Measurements from ENCODE around the gene CDC123. TPM values are rescaled to one million over a fixed set of nuclear protein-coding genes. Genes with fewer than 3 reads are reported as not detected.

Gene CDC123
- total and polyA plus RNA-seq, 12 donors: 41.1 to 119 (median 55.7) TPM

DNA sequence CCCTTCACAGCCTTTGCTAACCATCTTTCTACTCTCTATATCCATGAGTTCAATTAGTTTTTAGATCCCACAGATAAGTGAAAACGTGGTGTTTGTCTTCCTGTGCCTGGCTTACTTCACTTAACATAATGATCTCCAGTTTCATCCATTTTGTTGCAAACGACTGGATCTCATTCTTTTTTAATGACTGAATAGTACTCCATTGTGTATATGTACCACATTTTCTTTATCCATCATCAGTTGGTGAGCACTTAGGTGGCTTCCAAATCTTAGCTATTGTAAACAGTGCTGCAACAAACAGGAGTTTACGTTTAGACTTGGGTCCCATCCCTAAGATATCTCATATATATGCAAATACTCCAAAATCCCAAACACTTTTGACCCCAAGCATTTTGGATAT is 9.1 kb downstream of the CDC123 start:
- Histone ChIP-seq H3K27ac (no peak overlapping the region), H3K4me1 (replicated peaks in 1 of 2) (no peaks in the 10 kb centered on the region), H3K4me3 (no peak overlapping the region), H3K9me3 (replicated peaks in 1 of 3) (no peaks in the 10 kb centered on the region), H3K36me3 (replicated peaks in 1 of 2) (peaks cover 0 to 32% of the 10 kb centered on the region in 2 donors), H3K27me3 (no peaks in the 10 kb centered on the region)
- no peak for TF ChIP-seq POLR2A (IDR thresholded peaks at IDR 0.05)
- TF ChIP-seq, protein P1, sequence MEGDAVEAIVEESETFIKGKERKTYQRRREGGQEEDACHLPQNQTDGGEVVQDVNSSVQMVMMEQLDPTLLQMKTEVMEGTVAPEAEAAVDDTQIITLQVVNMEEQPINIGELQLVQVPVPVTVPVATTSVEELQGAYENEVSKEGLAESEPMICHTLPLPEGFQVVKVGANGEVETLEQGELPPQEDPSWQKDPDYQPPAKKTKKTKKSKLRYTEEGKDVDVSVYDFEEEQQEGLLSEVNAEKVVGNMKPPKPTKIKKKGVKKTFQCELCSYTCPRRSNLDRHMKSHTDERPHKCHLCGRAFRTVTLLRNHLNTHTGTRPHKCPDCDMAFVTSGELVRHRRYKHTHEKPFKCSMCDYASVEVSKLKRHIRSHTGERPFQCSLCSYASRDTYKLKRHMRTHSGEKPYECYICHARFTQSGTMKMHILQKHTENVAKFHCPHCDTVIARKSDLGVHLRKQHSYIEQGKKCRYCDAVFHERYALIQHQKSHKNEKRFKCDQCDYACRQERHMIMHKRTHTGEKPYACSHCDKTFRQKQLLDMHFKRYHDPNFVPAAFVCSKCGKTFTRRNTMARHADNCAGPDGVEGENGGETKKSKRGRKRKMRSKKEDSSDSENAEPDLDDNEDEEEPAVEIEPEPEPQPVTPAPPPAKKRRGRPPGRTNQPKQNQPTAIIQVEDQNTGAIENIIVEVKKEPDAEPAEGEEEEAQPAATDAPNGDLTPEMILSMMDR (IDR thresholded peaks at IDR 0.05): no peak
- no peak for DNase-seq
- intact Hi-C loops (cut with DNase I): no loop called here
- 84 to 94% (median 92%) methylated on average over 3 of the region's 3 CpGs for WGBS, 4 donors

DNA sequence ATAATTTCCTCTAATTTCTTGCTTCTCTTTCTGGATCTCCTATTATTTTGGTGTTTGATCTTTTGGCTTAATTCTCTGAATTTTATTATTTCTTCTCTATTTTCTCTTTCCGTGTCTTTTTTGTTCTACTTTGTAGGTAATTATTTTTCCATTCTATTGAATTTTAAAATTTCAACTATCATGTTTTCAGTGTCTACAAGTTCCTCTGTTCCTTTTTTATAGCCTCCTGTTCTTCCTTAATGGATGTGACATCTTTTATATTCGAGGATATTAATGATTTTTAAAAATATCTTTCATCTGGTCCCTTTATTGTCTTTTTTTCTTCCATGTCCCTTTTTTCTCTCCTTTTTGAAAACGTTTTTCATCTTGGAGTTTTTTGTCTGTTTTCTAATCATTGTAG is 11.1 kb downstream of the CDC123 start:
- peaks cover 0 to 34% of the 10 kb centered on the region in 2 donors for H3K36me3 ChIP-seq (replicated peaks in 1 of 2)
- DNase-seq: no peak
- H3K4me1 ChIP-seq (replicated peaks in 1 of 2): no peaks in the 10 kb centered on the region
- H3K27ac ChIP-seq: no peak overlapping the region
- TF ChIP-seq, protein P1 (IDR thresholded peaks at IDR 0.05): no peak
- no peak for TF ChIP-seq POLR2A (IDR thresholded peaks at IDR 0.05)
- no peaks in the 10 kb centered on the region for H3K9me3 ChIP-seq (replicated peaks in 1 of 3)
- no peaks in the 10 kb centered on the region for H3K27me3 ChIP-seq
- intact Hi-C loops (cut with DNase I): no loop called here
- H3K4me3 ChIP-seq: no peak overlapping the region
- WGBS, 4 donors: 80 to 87% (median 83%) methylated on average over 3 of the region's 3 CpGs

DNA sequence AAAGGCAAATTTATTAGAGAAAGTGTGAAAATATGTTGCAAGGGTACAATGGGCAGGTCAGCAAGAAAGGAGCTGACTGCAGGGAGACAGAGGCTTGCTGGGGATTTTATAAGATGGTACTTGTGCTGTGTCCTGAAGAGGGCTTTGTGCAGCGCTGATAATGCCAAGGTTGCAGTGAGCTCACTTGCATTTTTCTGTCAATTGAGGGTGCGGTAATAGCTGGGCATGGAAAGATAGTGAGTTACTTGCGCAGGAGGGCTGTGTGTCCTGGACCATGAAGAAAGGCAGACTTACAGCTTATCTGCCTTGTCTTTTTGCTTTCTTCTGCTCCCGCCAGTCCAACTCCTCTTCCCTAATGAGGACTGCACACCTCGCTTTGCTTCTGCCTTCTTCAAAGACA is 12.5 kb downstream of the CDC123 start:
- H3K36me3 ChIP-seq (replicated peaks in 1 of 2): peaks cover 0 to 24% of the 10 kb centered on the region in 2 donors
- H3K27me3 ChIP-seq: no peaks in the 10 kb centered on the region
- 73 to 91% (median 85%) methylated on average over 5 of the region's 5 CpGs for WGBS, 4 donors
- no peak overlapping the region for H3K27ac ChIP-seq
- TF ChIP-seq, protein P1 (IDR thresholded peaks at IDR 0.05): no peak
- TF ChIP-seq POLR2A (IDR thresholded peaks at IDR 0.05): no peak
- DNase-seq: peak in 2 of 7 donors; percentile 16 to 38
- no peak overlapping the region for H3K4me3 ChIP-seq
- H3K4me1 ChIP-seq (replicated peaks in 1 of 2): no peaks in the 10 kb centered on the region
- intact Hi-C loops (cut with DNase I): no loop called here
- no peaks in the 10 kb centered on the region for H3K9me3 ChIP-seq (replicated peaks in 1 of 3)

DNA sequence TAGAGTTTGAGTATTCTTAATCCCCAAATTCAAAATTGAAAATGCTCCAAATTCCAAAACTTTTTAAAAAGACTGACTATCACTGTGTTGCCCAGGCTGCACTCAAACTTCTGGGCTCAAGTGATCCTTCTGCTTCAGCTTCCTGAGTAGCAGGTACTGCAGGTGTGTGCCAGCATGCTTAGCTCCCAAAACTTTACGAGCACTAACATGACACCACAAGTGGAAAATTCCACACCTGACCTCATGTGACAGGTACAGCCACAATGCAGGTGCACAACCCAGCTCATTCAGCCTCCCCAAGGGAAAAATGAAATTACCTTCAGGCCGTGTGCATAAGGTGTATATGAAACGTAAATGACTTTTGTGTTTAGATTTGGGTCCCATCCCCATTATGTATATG is 16.5 kb downstream of the CDC123 start:
- Histone ChIP-seq H3K27ac (no peak overlapping the region), H3K4me1 (replicated peaks in 1 of 2) (peaks cover 0 to 9% of the 10 kb centered on the region in 2 donors), H3K4me3 (no peak overlapping the region), H3K36me3 (replicated peaks in 1 of 2) (peaks cover 0 to 33% of the 10 kb centered on the region in 2 donors), H3K27me3 (no peaks in the 10 kb centered on the region), H3K9me3 (replicated peaks in 1 of 3) (no peaks in the 10 kb centered on the region)
- no peak for DNase-seq
- WGBS, 4 donors: 93 to 98% (median 95%) methylated on average over 3 of the region's 3 CpGs
- intact Hi-C loops (cut with DNase I): no loop called here
- TF ChIP-seq POLR2A (IDR thresholded peaks at IDR 0.05): no peak
- TF ChIP-seq, protein P1 (IDR thresholded peaks at IDR 0.05): no peak

Data from adrenal gland (tissue), 12 donors.